K562 (cell line): ENCODE data around the gene MBD2. TPM values are rescaled to one million over a fixed set of nuclear protein-coding genes. Genes with fewer than 3 reads are reported as not detected.

Experiments used
- ATAC-seq: fragments of 200-7000 bp; cut with Tn5 transposase; 3 replicates; pipeline ENCODE4 v1.9.1; 2020; ENCODE audit warnings: moderate library complexity
- BruUV-seq: library from RNA; stranded (reverse); fragments of 400-500 nt; replicated peaks from 2 replicates; lab custom pipeline; 2021; lab: Mats Ljungman, UMichigan
- CTCF ChIA-PET: fragments of 300-600 bp; formaldehyde crosslinking; extraction: SDS; loops from one replicate; lab custom pipeline; 2021; ENCODE audit warnings: low intra/inter-chr PET ratio; lab: Yijun Ruan, JAX
- POLR2A ChIA-PET: fragments of 300-600, 350-650 bp; sonication (Branson Sonifier 250); formaldehyde crosslinking; extraction: SDS; loops from one replicate; lab custom pipeline; 2021; ENCODE audit warnings: antibody characterized with exemption, inconsistent platforms; lab: Yijun Ruan, JAX
- DNase-seq, 4 experiments: peaks; one replicate each; pipeline versions ENCODE4 v3.0.0 to v3.0.0-alpha.2; 2011 to 2018; ENCODE audit warnings: low spot score in 3 of 4, mixed read lengths in 3 of 4; ENCODE audit errors: extremely low read depth in 1 of 4
- FAIRE-seq: peaks from 2 replicates; lab custom pipeline; 2011; peaks lifted over from hg19 to GRCh38; lab: Jason Lieb, UNC
- H2AFZ ChIP-seq: 2 replicates; pipeline ENCODE4 v1.6.0; 2011; ENCODE audit warnings: low read depth, low read length, control low read depth, inconsistent platforms
- H3K27ac ChIP-seq: fragments of 200-600 bp; 3 replicates; pipeline ENCODE4 v1.8.0; 2011; ENCODE audit warnings: low read depth, mild to moderate bottlenecking, control low read depth, inconsistent platforms, low read length, moderate library complexity, mixed read lengths; ENCODE audit errors: extremely low read depth
- H3K27me3 ChIP-seq, 2 experiments: fragments of 300-600 bp in 1 of 2; 2 replicates in 1 of 2; 3 replicates in 1 of 2; pipeline versions ENCODE4 v1.6.0 to v1.8.0; 2011; ENCODE audit warnings: inconsistent platforms in 2 of 2, low read length in 2 of 2, mild to moderate bottlenecking in 1 of 2, mixed read lengths in 1 of 2, moderate library complexity in 1 of 2; ENCODE audit not compliant: control insufficient read depth in 2 of 2, insufficient read depth in 2 of 2
- H3K36me3 ChIP-seq: fragments of 300-600 bp; 3 replicates; pipeline ENCODE4 v1.8.0; 2011; ENCODE audit warnings: mild to moderate bottlenecking, low read length, inconsistent platforms; ENCODE audit not compliant: control insufficient read depth, insufficient read depth
- H3K4me1 ChIP-seq, 2 experiments: fragments of 200-600 bp in 1 of 2; replicated peaks in 1 of 2; 2 replicates in 1 of 2; 3 replicates in 1 of 2; pipeline versions ENCODE4 v1.5.1 to v1.8.0; 2011; ENCODE audit warnings: inconsistent platforms in 2 of 2, low read length in 2 of 2, mild to moderate bottlenecking in 1 of 2, mixed read lengths in 1 of 2, moderate library complexity in 1 of 2; ENCODE audit not compliant: control insufficient read depth in 2 of 2, insufficient read depth in 2 of 2
- H3K4me2 ChIP-seq: 2 replicates; pipeline ENCODE4 v1.6.1; 2011; ENCODE audit warnings: low read length, control low read depth, inconsistent platforms, mixed read lengths; ENCODE audit not compliant: insufficient read depth
- H3K4me3 ChIP-seq: fragments of 200-600 bp; sonication (generic), shearing (Covaris generic); 2 replicates; pipeline ENCODE4 v1.5.1; 2016; ENCODE audit warnings: control low read depth, inconsistent platforms
- H3K79me2 ChIP-seq: fragments of 200-600 bp; 3 replicates; pipeline ENCODE4 v1.8.0; 2011; ENCODE audit warnings: low read length, inconsistent platforms; ENCODE audit not compliant: control insufficient read depth, insufficient read depth
- H3K9ac ChIP-seq, 2 experiments: 2 replicates each; pipeline versions ENCODE4 v1.6.0 to v1.6.1; 2011; ENCODE audit warnings: low read depth in 2 of 2, low read length in 2 of 2, control low read depth in 1 of 2, inconsistent platforms in 1 of 2, mild to moderate bottlenecking in 1 of 2, mixed read lengths in 1 of 2; ENCODE audit not compliant: insufficient read depth in 1 of 2
- H3K9me1 ChIP-seq: one replicate; pipeline ENCODE4 v1.6.0; 2011; ENCODE audit warnings: inconsistent platforms, mild to moderate bottlenecking, low read length, moderate library complexity; ENCODE audit not compliant: control insufficient read depth, insufficient read depth
- H3K9me3 ChIP-seq: replicated peaks from 2 replicates; pipeline ENCODE4 v1.5.1; 2011; ENCODE audit warnings: low read depth, low read length, inconsistent platforms; ENCODE audit not compliant: control insufficient read depth, insufficient read depth
- H4K20me1 ChIP-seq: replicated peaks from 2 replicates; pipeline ENCODE4 v1.6.1; 2011; ENCODE audit warnings: low read length, inconsistent platforms, mixed read lengths; ENCODE audit not compliant: control insufficient read depth, insufficient read depth
- BRD9 ChIP-seq: fragments of 450-650 bp; IDR thresholded peaks from 2 replicates; pipeline ENCODE4 v1.6.1; 2018; ENCODE audit warnings: low read depth; ENCODE audit not compliant: partially characterized antibody
- CBX8 ChIP-seq: fragments of 200-600 bp; sonication (generic); IDR thresholded peaks from 2 replicates; pipeline ENCODE4 v1.6.1; 2012; ENCODE audit warnings: borderline replicate concordance, mixed run types, low read depth, mild to moderate bottlenecking, moderate library complexity, mixed read lengths, low read length, control low read depth, inconsistent platforms; ENCODE audit not compliant: poor library complexity, severe bottlenecking; ENCODE audit errors: extremely low read depth
- CCNT2 ChIP-seq: IDR thresholded peaks from 2 replicates; pipeline ENCODE4 v1.6.1; 2011; ENCODE audit warnings: borderline replicate concordance, low read depth, mild to moderate bottlenecking, moderate library complexity, mixed read lengths, low read length; ENCODE audit not compliant: insufficient read length; ENCODE audit errors: extremely low read depth
- HSF4 ChIP-seq: fragments of 250-450 bp; sonication (Bioruptor Pico); IDR thresholded peaks from 2 replicates; pipeline ENCODE4 v2.1.2; 2022; ENCODE audit warnings: mild to moderate bottlenecking, moderate library complexity, borderline replicate concordance
- POLR3G ChIP-seq: IDR thresholded peaks from 2 replicates; pipeline ENCODE4 v1.6.1; 2011; ENCODE audit not compliant: insufficient read length, insufficient replicate concordance; ENCODE audit errors: extremely low read depth
- RFX1 ChIP-seq: fragments of 450-650 bp; IDR thresholded peaks from 2 replicates; pipeline ENCODE4 v1.6.1; 2016; ENCODE audit warnings: mild to moderate bottlenecking, moderate library complexity
- SIX5 ChIP-seq, 2 experiments: IDR thresholded peaks; 2 replicates each; pipeline ENCODE4 v1.6.1; 2011; ENCODE audit warnings: low read length in 2 of 2, borderline replicate concordance in 1 of 2, low read depth in 1 of 2, mild to moderate bottlenecking in 1 of 2, moderate library complexity in 1 of 2; ENCODE audit not compliant: insufficient read depth in 1 of 2
- TSHZ1 ChIP-seq: fragments of 250-450 bp; sonication (Bioruptor Pico); IDR thresholded peaks from 2 replicates; pipeline ENCODE4 v1.4.0; 2020; ENCODE audit warnings: mild to moderate bottlenecking, moderate library complexity
- ZBTB7A ChIP-seq: IDR thresholded peaks from 2 replicates; pipeline ENCODE4 v1.6.1; 2011; ENCODE audit warnings: low read depth, mild to moderate bottlenecking, low read length, moderate library complexity, borderline replicate concordance; ENCODE audit not compliant: control insufficient read depth
- ZNF324 ChIP-seq: fragments of 250-450 bp; sonication (Bioruptor Pico); IDR thresholded peaks from 2 replicates; pipeline ENCODE4 v1.4.0; 2020; ENCODE audit warnings: mild to moderate bottlenecking
- ZNF780A ChIP-seq: fragments of 250-450 bp; sonication (Bioruptor Pico); IDR thresholded peaks from 2 replicates; pipeline ENCODE4 v1.5.0; 2021; ENCODE audit warnings: mild to moderate bottlenecking
- WGBS: fragments of 100-300 bp; shearing (Covaris generic); methylation state at CpG from one replicate; pipeline ENCODE4 v1.1.6; 2016; ENCODE audit warnings: low coverage, mixed read lengths; ENCODE audit not compliant: insufficient coverage; ENCODE audit errors: missing lambda C conversion rate; 5-methylcytosine and 5-hydroxymethylcytosine counted together
- in situ Hi-C: fragments of 300-500 bp; cut with MboI; formaldehyde crosslinking; loops from 4 replicates; pipeline ENCODE4 v1.15.0; 2018; ENCODE audit warnings: inconsistent platforms, mixed read lengths
- intact Hi-C: fragments of 100-400 bp; cut with micrococcal nuclease; formaldehyde crosslinking; loops from 2 replicates; pipeline ENCODE4 v1.14.2; 2022
- polyA plus RNA-seq, 8 experiments: library from polyadenylated mRNA; depleted of rRNA in 4 of 8; stranded (reverse) in 5 of 8; unstranded in 3 of 8; fragments of >200 nt; fragmentation: Nextera tagmentation in 2 of 8; fragmentation: Illumina TruSeq in 1 of 8; extraction: Ambion mirVana in 2 of 8; extraction: Trizol in 1 of 8; gene quantifications; 2 replicates each; pipeline versions ENCODE4 v1.2.1 to v1.2.3, GENCODE V29; 2011 to 2014; ENCODE audit warnings: inconsistent platforms in 1 of 8, missing spikeins in 1 of 8
- total RNA-seq, 7 experiments: library from RNA; depleted of rRNA in 6 of 7; stranded (reverse); fragments of >200 nt in 6 of 7; fragmentation: Illumina TruSeq in 2 of 7; extraction: Trizol in 2 of 7; gene quantifications; 2 replicates each; pipeline versions ENCODE4 v1.2.1 to v1.2.3, GENCODE V29; 2011 to 2021; ENCODE audit warnings: low replicate concordance in 1 of 7

The MBD2 gene
- total and polyA plus RNA-seq, 9 of the 15 experiments (the other 6 are each of a cell fraction or from before 2014, with no cell fraction given) = 4.4 to 40.2 (median 13.9) TPM

DNA sequence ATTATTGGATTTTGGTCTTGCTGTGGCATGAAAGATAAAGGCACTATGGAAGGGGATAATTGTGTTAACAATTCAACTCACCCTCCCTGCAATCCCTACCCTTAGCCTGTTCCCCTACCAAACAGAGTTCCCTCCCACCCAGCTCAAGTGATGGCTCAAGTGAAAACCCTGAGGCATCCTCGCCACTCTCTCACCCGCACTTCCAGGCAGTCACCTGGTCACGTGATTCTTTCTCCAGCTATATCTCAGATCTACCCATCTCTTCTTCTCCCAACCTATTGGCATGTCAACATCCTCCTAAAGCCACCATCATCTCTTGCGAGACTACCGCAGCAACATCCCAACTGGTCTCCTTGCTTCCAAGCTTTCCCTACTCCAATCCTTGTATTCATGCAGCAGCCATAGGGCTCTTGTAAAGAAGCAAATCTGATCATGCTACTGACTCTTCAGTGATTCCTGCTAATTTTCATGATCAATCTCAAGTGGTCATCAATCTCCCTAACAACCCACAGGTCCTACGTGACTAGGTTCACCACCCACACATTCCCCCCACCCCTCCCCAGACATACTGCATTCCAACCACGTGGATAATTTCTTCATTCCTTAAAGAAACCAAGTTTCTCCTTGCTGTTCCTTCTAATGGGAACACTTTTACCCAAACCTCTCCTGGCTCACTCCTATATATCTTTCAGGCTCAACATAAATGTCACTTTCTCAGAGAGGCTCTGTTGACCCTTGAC lies 66.7 kb downstream of the MBD2 start:
- ATAC-seq (no peak), DNase-seq (no peak), FAIRE-seq (no peak)
- POLR2A ChIA-PET = no interaction called here
- no peak for TF ChIP-seq CBX8
- TF ChIP-seq CCNT2 = no peak
- TF ChIP-seq POLR3G = no peak
- TF ChIP-seq SIX5 (IDR thresholded peaks at IDR 0.05; ENCODE audit: borderline replicate concordance in 1 of 2, insufficient read depth in 1 of 2, low read depth in 1 of 2, low read length in 2 of 2) = no peak
- TF ChIP-seq ZNF780A = no peak
- no peak for TF ChIP-seq HSF4
- no peak for TF ChIP-seq TSHZ1 (CRISPR knock-in tag)
- no peak for TF ChIP-seq RFX1
- no peak for TF ChIP-seq ZBTB7A
- no peak for TF ChIP-seq ZNF324 (CRISPR knock-in tag)
- no peak for TF ChIP-seq BRD9
- no peaks in the 10 kb centered on the region for H3K27me3 ChIP-seq
- no peak overlapping the region for H3K4me3 ChIP-seq
- peaks cover 54% of the 10 kb centered on the region for H3K36me3 ChIP-seq
- H3K9ac ChIP-seq = no peak overlapping the region
- H4K20me1 ChIP-seq = no peaks in the 10 kb centered on the region
- H3K9me3 ChIP-seq = no peaks in the 10 kb centered on the region
- no peaks in the 10 kb centered on the region for H3K79me2 ChIP-seq
- intact Hi-C loops (no loop called here), in situ Hi-C loops (no loop called here)
- CTCF ChIA-PET = no interaction called here
- 98% methylated on average over 7 of the region's 7 CpGs for WGBS
- H3K27ac ChIP-seq = no peak overlapping the region
- H3K4me2 ChIP-seq = no peak overlapping the region
- H2AFZ ChIP-seq = no peak overlapping the region
- no peaks in the 10 kb centered on the region for H3K4me1 ChIP-seq
- H3K9me1 ChIP-seq = no peaks in the 10 kb centered on the region
- BruUV-seq = no TSS peak
